ENCODE measurements around the gene TXK. TPM values are rescaled to one million over a fixed set of nuclear protein-coding genes. Genes with fewer than 3 reads are reported as not detected.

Gene TXK
- total and polyA plus RNA-seq, 2 experiments from 2014 or later: 0.14 to 0.40 TPM

GRCh38 chr4:48126621-48127020, 7.4 kb downstream of the TXK start:
- Mint-ChIP-seq H3K36me3 (ENCODE audit: low read depth) (peaks cover 4% of the 10 kb centered on the region; the same call in 1 of the 3 replicates), H3K4me1 (peaks cover 45% of the 10 kb centered on the region), H3K9me3 (0 out of 3 replicates have a peak, but pooled peaks cover 3% of the 10 kb centered on the region), H3K27ac (peak overlapping the region; percentile 87), H3K27me3 (ENCODE audit: insufficient read depth, low read depth, poor library complexity) (peaks cover 9% of the 10 kb centered on the region), H3K4me3 (peak overlapping the region; percentile 56; the same call in 2 of the 3 replicates)
- Histone ChIP-seq H2AFZ (no peak overlapping the region), H3K36me3 (ENCODE audit: insufficient read depth) (no peaks in the 10 kb centered on the region), H3K27me3 (ENCODE audit: insufficient read depth) (no peaks in the 10 kb centered on the region), H3K4me3 (no peak overlapping the region), H4K20me1 (replicated peaks; ENCODE audit: insufficient read depth) (no peaks in the 10 kb centered on the region), H3K9me2 (ENCODE audit: insufficient read depth) (no peaks in the 10 kb centered on the region), H3F3A (replicated peaks; ENCODE audit: low read depth) (no peaks in the 10 kb centered on the region), H3K79me2 (replicated peaks; ENCODE audit: insufficient read depth) (no peaks in the 10 kb centered on the region), H3K4me2 (peak overlapping the region; percentile 54), H3K27ac (ENCODE audit: low read depth) (peak overlapping the region; percentile 89), H3K4me1 (ENCODE audit: insufficient read depth) (peaks cover 7% of the 10 kb centered on the region)
- ATAC-seq: no peak
- DNase-seq (ENCODE audit: low spot score): no peak
- TF ChIP-seq, protein P1, sequence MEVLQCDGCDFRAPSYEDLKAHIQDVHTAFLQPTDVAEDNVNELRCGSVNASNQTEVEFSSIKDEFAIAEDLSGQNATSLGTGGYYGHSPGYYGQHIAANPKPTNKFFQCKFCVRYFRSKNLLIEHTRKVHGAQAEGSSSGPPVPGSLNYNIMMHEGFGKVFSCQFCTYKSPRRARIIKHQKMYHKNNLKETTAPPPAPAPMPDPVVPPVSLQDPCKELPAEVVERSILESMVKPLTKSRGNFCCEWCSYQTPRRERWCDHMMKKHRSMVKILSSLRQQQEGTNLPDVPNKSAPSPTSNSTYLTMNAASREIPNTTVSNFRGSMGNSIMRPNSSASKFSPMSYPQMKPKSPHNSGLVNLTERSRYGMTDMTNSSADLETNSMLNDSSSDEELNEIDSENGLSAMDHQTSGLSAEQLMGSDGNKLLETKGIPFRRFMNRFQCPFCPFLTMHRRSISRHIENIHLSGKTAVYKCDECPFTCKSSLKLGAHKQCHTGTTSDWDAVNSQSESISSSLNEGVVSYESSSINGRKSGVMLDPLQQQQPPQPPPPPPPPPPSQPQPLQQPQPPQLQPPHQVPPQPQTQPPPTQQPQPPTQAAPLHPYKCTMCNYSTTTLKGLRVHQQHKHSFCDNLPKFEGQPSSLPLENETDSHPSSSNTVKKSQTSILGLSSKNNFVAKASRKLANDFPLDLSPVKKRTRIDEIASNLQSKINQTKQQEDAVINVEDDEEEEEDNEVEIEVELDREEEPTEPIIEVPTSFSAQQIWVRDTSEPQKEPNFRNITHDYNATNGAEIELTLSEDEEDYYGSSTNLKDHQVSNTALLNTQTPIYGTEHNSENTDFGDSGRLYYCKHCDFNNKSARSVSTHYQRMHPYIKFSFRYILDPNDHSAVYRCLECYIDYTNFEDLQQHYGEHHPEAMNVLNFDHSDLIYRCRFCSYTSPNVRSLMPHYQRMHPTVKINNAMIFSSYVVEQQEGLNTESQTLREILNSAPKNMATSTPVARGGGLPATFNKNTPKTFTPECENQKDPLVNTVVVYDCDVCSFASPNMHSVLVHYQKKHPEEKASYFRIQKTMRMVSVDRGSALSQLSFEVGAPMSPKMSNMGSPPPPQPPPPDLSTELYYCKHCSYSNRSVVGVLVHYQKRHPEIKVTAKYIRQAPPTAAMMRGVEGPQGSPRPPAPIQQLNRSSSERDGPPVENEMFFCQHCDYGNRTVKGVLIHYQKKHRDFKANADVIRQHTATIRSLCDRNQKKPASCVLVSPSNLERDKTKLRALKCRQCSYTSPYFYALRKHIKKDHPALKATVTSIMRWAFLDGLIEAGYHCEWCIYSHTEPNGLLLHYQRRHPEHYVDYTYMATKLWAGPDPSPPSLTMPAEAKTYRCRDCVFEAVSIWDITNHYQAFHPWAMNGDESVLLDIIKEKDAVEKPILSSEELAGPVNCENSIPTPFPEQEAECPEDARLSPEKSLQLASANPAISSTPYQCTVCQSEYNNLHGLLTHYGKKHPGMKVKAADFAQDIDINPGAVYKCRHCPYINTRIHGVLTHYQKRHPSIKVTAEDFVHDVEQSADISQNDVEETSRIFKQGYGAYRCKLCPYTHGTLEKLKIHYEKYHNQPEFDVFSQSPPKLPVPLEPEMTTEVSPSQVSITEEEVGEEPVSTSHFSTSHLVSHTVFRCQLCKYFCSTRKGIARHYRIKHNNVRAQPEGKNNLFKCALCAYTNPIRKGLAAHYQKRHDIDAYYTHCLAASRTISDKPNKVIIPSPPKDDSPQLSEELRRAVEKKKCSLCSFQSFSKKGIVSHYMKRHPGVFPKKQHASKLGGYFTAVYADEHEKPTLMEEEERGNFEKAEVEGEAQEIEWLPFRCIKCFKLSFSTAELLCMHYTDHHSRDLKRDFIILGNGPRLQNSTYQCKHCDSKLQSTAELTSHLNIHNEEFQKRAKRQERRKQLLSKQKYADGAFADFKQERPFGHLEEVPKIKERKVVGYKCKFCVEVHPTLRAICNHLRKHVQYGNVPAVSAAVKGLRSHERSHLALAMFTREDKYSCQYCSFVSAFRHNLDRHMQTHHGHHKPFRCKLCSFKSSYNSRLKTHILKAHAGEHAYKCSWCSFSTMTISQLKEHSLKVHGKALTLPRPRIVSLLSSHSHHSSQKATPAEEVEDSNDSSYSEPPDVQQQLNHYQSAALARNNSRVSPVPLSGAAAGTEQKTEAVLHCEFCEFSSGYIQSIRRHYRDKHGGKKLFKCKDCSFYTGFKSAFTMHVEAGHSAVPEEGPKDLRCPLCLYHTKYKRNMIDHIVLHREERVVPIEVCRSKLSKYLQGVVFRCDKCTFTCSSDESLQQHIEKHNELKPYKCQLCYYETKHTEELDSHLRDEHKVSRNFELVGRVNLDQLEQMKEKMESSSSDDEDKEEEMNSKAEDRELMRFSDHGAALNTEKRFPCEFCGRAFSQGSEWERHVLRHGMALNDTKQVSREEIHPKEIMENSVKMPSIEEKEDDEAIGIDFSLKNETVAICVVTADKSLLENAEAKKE (CRISPR knock-in tag; IDR thresholded peaks at IDR 0.05): no peak
- TF ChIP-seq, protein P2, sequence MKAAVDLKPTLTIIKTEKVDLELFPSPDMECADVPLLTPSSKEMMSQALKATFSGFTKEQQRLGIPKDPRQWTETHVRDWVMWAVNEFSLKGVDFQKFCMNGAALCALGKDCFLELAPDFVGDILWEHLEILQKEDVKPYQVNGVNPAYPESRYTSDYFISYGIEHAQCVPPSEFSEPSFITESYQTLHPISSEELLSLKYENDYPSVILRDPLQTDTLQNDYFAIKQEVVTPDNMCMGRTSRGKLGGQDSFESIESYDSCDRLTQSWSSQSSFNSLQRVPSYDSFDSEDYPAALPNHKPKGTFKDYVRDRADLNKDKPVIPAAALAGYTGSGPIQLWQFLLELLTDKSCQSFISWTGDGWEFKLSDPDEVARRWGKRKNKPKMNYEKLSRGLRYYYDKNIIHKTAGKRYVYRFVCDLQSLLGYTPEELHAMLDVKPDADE (IDR thresholded peaks at IDR 0.05): no peak
- no peak for TF ChIP-seq EZH2phosphoT487 (IDR thresholded peaks at IDR 0.05; ENCODE audit: unreplicated experiment)
- no peak for TF ChIP-seq ZNF114 (CRISPR knock-in tag; IDR thresholded peaks at IDR 0.05)
- TF ChIP-seq ZNF331 (CRISPR knock-in tag; IDR thresholded peaks at IDR 0.05; ENCODE audit: low read depth): no peak

Data from GM23338 (cell line).